Spleen (tissue), 11 donors: ENCODE measurements around the gene IL31RA. TPM values are rescaled to one million over a fixed set of nuclear protein-coding genes. Genes with fewer than 3 reads are reported as not detected.

Experiments
- DNase-seq: peaks from one replicate; pipeline ENCODE4 v3.0.0-alpha.2; 2020
- H3K27ac ChIP-seq, 8 donors: fragments of 200-600 bp; sonication (generic) in 7 of 8; 1 replicate in 4 of 8; 2 replicates in 4 of 8; pipeline versions ENCODE4 v1.5.0 to v1.8.0; 2016 to 2021; ENCODE audit warnings: inconsistent platforms in 4 of 8, mild to moderate bottlenecking in 4 of 8, moderate library complexity in 1 of 8
- H3K27me3 ChIP-seq, 7 donors: fragments of 200-600 bp; sonication (generic) in 6 of 7; replicated peaks in 1 of 7; 1 replicate in 4 of 7; 2 replicates in 3 of 7; pipeline versions ENCODE4 v1.5.0 to v1.8.0; 2016 to 2021; ENCODE audit warnings: inconsistent platforms in 3 of 7, mild to moderate bottlenecking in 1 of 7
- H3K36me3 ChIP-seq, 6 donors: fragments of 200-600 bp; sonication (generic) in 5 of 6; 1 replicate in 4 of 6; 2 replicates in 2 of 6; pipeline versions ENCODE4 v1.5.0 to v1.8.0; 2016 to 2021; ENCODE audit warnings: inconsistent platforms in 2 of 6
- H3K4me1 ChIP-seq, 6 donors: fragments of 200-600 bp; sonication (generic) in 5 of 6; 1 replicate in 3 of 6; 2 replicates in 3 of 6; pipeline versions ENCODE4 v1.5.0 to v1.8.0; 2016 to 2021; ENCODE audit warnings: inconsistent platforms in 3 of 6
- H3K4me3 ChIP-seq, 8 donors: fragments of 200-600 bp; sonication (generic) in 7 of 8; 1 replicate in 4 of 8; 2 replicates in 4 of 8; pipeline versions ENCODE4 v1.5.0 to v1.8.0; 2016 to 2021; ENCODE audit warnings: inconsistent platforms in 4 of 8, mild to moderate bottlenecking in 4 of 8, moderate library complexity in 2 of 8
- H3K9me3 ChIP-seq, 8 donors: fragments of 200-600 bp; sonication (generic) in 7 of 8; 1 replicate in 4 of 8; 2 replicates in 4 of 8; pipeline versions ENCODE4 v1.5.0 to v1.8.0; 2016 to 2021; ENCODE audit warnings: inconsistent platforms in 4 of 8
- CTCF ChIP-seq, 11 experiments: fragments of 200-600 bp in 7 of 11; fragments of 450-650 bp in 4 of 11; sonication (generic) in 4 of 11; IDR thresholded peaks in 8 of 11; conservative IDR thresholded peaks in 3 of 11; 1 replicate in 7 of 11; 2 replicates in 4 of 11; pipeline versions ENCODE4 v1.4.0 to v1.8.0; 2016 to 2021; ENCODE audit warnings: antibody characterized with exemption in 11 of 11, inconsistent platforms in 4 of 11, mild to moderate bottlenecking in 1 of 11
- POLR2A ChIP-seq, 3 donors: fragments of 450-650 bp; IDR thresholded peaks; one replicate each; pipeline ENCODE4 v1.5.1; 2017; ENCODE audit warnings: antibody characterized with exemption in 3 of 3, mild to moderate bottlenecking in 1 of 3
- POLR2AphosphoS5 ChIP-seq, 3 donors: sonication (generic); formaldehyde crosslinking; IDR thresholded peaks; one replicate each; pipeline ENCODE4 v1.5.1; 2017; ENCODE audit warnings: antibody characterized with exemption in 3 of 3
- WGBS, 5 donors: extraction: QIAGEN DNeasy Blood & Tissue Kit in 3 of 5; methylation state at CpG; one replicate each; pipeline versions ENCODE4 v1.1.5 to v1.1.7; 2013 to 2018; 5-methylcytosine and 5-hydroxymethylcytosine counted together
- intact Hi-C: fragments of 100-400 bp; cut with DNase I; formaldehyde crosslinking; loops from one replicate; pipeline ENCODE4 v1.15.0; 2023; ENCODE audit warnings: low total_unique reads
- polyA plus RNA-seq, 3 donors: library from polyadenylated mRNA; stranded (reverse); fragments of 200-250 nt; gene quantifications; one replicate each; pipeline ENCODE4 v1.2.1, GENCODE V29; 2013
- total RNA-seq, 7 donors: library from RNA; depleted of rRNA in 3 of 7; stranded (reverse); fragments of >200 nt in 3 of 7; fragmentation: NEBNext Ultra II Directional in 4 of 7; extraction: Animal tissue kit (Norgen Biotek cat#: 25700) in 4 of 7; gene quantifications; one replicate each; pipeline versions ENCODE4 v1.1.0 to v1.2.1, GENCODE V29; 2016 to 2021
- donor health status: healthy with polysubstance abuse.
- donor health status: DM: no; HTN: no; CAD: no; lungs with moderate emphysema.
- donor health status: DM: no; HTN: no; CAD: no.
- donor health status: Bipolar disorder and iron deficiency.
- donor health status: healthy.
- donor health status: DM: no; HTN: no; CAD: no.
- donor health status: DM: yes; HTN: yes; CAD: no.

Gene IL31RA
- total and polyA plus RNA-seq, 10 donors, result 0.02 to 0.20 (median 0.03) TPM; not detected in 7

- Histone ChIP-seq H3K9me3 (peaks cover 0 to 8% (median 0%) of the 10 kb centered on the region in 8 donors), H3K27me3 (peaks cover 0 to 6% (median 0%) of the 10 kb centered on the region in 7 donors), H3K36me3 (no peaks in the 10 kb centered on the region), H3K4me3 (no peak overlapping the region), H3K27ac (no peak overlapping the region), H3K4me1 (no peaks in the 10 kb centered on the region)
- TF ChIP-seq POLR2A (IDR thresholded peaks at IDR 0.05), result no peak
- no peak for TF ChIP-seq POLR2AphosphoS5 (IDR thresholded peaks at IDR 0.05)
- TF ChIP-seq CTCF (IDR thresholded peaks at IDR 0.05 in 8 of 11, conservative IDR thresholded peaks at IDR 0.05 in 3 of 11), result no peak
- intact Hi-C loops, result no loop called here
- no peak for DNase-seq
- WGBS, 5 donors, result 95 to 97% (median 95%) methylated on average over 17 of the region's 17 CpGs
These were observed 18.7 kb upstream of the IL31RA start for GRCh38 chr5:55832446-55832845.

GRCh38 chr5:55836191-55836590 is 15.0 kb upstream of the IL31RA start:
- TF ChIP-seq CTCF (IDR thresholded peaks at IDR 0.05 in 8 of 11, conservative IDR thresholded peaks at IDR 0.05 in 3 of 11) (no peak), POLR2A (IDR thresholded peaks at IDR 0.05) (no peak), POLR2AphosphoS5 (IDR thresholded peaks at IDR 0.05) (no peak)
- H3K4me1 ChIP-seq, result no peaks in the 10 kb centered on the region
- peaks cover 0 to 8% (median 0%) of the 10 kb centered on the region in 8 donors for H3K9me3 ChIP-seq
- no peak overlapping the region for H3K27ac ChIP-seq
- DNase-seq, result no peak
- intact Hi-C loops, result no loop called here
- 64 to 86% (median 81%) methylated on average over 1 of the region's 1 CpG for WGBS, 5 donors
- no peaks in the 10 kb centered on the region for H3K36me3 ChIP-seq
- H3K27me3 ChIP-seq, result no peaks in the 10 kb centered on the region
- H3K4me3 ChIP-seq, result no peak overlapping the region

- no peaks in the 10 kb centered on the region for H3K36me3 ChIP-seq
- intact Hi-C loops, result no loop called here
- no peak overlapping the region for H3K4me3 ChIP-seq
- H3K4me1 ChIP-seq, result no peaks in the 10 kb centered on the region
- no peaks in the 10 kb centered on the region for H3K27me3 ChIP-seq
- H3K9me3 ChIP-seq, result peaks cover 0 to 21% (median 8%) of the 10 kb centered on the region in 8 donors
- no peak for DNase-seq
- TF ChIP-seq POLR2A (IDR thresholded peaks at IDR 0.05) (no peak), CTCF (IDR thresholded peaks at IDR 0.05 in 8 of 11, conservative IDR thresholded peaks at IDR 0.05 in 3 of 11) (no peak), POLR2AphosphoS5 (IDR thresholded peaks at IDR 0.05) (no peak)
- no peak overlapping the region for H3K27ac ChIP-seq
- WGBS, 5 donors, result 74 to 89% (median 78%) methylated on average over 2 of the region's 2 CpGs
These were observed 9.2 kb upstream of the IL31RA start for GRCh38 chr5:55841976-55842375.

GRCh38 chr5:55847837-55848236 is 3.3 kb upstream of the IL31RA start:
- Histone ChIP-seq H3K27me3 (no peaks in the 10 kb centered on the region), H3K4me1 (peaks cover 0 to 2% (median 0%) of the 10 kb centered on the region in 6 donors), H3K27ac (no peak overlapping the region), H3K9me3 (peaks cover 0 to 21% (median 8%) of the 10 kb centered on the region in 8 donors), H3K36me3 (no peaks in the 10 kb centered on the region), H3K4me3 (no peak overlapping the region)
- no peak for DNase-seq
- WGBS, 5 donors, result 80 to 93% (median 88%) methylated on average over 1 of the region's 1 CpG
- TF ChIP-seq POLR2AphosphoS5 (IDR thresholded peaks at IDR 0.05), result no peak
- no peak for TF ChIP-seq POLR2A (IDR thresholded peaks at IDR 0.05)
- no peak for TF ChIP-seq CTCF (IDR thresholded peaks at IDR 0.05 in 8 of 11, conservative IDR thresholded peaks at IDR 0.05 in 3 of 11)
- intact Hi-C loops, result no loop called here
